Measurements from ENCODE around the gene NEK10. TPM values are rescaled to one million over a fixed set of nuclear protein-coding genes. Genes with fewer than 3 reads are reported as not detected.

Gene NEK10
- total RNA-seq, 3 donors from 2014 or later (not counting 1 experiment from before 2014, with no cell fraction given): 0.68 to 1.6 (median 0.80) TPM

DNA sequence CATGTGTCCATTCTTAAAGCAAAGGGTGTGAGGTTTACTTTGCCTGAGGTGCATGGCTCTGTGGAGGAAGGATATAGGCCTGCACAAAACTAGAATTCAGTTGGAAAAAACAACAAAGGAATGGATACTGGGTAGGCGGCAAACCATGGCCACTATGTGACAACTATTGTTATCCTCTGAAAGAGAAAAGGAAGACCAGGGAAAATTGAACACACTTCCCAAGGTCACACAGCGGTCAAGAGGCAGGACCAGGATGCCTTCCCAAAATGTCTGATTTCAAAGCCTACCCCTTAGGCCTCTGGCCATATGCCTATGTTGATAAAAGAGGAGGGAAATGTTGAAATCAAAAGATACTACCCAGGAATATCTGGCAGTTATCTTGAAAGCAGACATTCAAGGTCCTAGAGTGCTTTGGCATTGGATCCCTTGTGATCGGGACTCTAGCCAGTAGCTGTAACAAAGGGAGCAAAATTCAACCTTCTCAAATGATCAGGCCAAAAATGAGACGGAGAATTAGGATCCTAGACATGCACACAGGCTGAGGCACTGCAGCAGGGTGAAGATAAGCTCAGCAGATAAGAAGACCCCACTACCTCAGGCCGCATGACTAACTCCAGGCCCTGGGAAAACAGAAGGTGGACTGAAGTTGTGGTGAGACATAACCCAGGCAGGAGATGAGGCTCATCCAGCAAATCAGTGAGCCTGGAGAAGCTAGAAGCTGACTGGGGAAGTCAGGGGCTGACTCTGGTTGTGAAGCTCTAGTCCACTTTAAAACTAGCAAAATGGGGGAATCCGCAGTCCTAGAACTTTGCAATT lies 292.2 kb downstream of the NEK10 start:
- intact Hi-C loops (cut with micrococcal nuclease): no loop called here
- no peaks in the 10 kb centered on the region for H3K36me3 ChIP-seq (ENCODE audit: control insufficient read depth, insufficient read depth, low read length)
- no peak overlapping the region for H3K4me3 ChIP-seq (ENCODE audit: low read length)
- DNase-seq: no peak
- WGBS (ENCODE audit: insufficient coverage): 91% methylated on average over 5 of the region's 6 CpGs
- H3K4me3 Mint-ChIP-seq: no peak overlapping the region
- H3K27me3 Mint-ChIP-seq (ENCODE audit: low read depth in 2 of 2): peaks cover 0 to 2% of the 10 kb centered on the region in 2 donors
- H3K36me3 Mint-ChIP-seq: peaks cover 5% of the 10 kb centered on the region
- peaks cover 4 to 7% of the 10 kb centered on the region in 2 donors for H3K9me3 Mint-ChIP-seq
- no peaks in the 10 kb centered on the region for H3K4me1 Mint-ChIP-seq
- no peaks in the 10 kb centered on the region for H3K4me1 ChIP-seq (ENCODE audit: control insufficient read depth, insufficient read depth, low read length)
- TF ChIP-seq, protein P1, sequence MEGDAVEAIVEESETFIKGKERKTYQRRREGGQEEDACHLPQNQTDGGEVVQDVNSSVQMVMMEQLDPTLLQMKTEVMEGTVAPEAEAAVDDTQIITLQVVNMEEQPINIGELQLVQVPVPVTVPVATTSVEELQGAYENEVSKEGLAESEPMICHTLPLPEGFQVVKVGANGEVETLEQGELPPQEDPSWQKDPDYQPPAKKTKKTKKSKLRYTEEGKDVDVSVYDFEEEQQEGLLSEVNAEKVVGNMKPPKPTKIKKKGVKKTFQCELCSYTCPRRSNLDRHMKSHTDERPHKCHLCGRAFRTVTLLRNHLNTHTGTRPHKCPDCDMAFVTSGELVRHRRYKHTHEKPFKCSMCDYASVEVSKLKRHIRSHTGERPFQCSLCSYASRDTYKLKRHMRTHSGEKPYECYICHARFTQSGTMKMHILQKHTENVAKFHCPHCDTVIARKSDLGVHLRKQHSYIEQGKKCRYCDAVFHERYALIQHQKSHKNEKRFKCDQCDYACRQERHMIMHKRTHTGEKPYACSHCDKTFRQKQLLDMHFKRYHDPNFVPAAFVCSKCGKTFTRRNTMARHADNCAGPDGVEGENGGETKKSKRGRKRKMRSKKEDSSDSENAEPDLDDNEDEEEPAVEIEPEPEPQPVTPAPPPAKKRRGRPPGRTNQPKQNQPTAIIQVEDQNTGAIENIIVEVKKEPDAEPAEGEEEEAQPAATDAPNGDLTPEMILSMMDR (IDR thresholded peaks at IDR 0.05): no peak
- no peak overlapping the region for H3K27ac Mint-ChIP-seq
- no peak for ATAC-seq
- H3K27ac ChIP-seq (ENCODE audit: low read length): no peak overlapping the region
- no peaks in the 10 kb centered on the region for H3K9me3 ChIP-seq (ENCODE audit: control insufficient read depth, insufficient read depth, low read length)
- no peaks in the 10 kb centered on the region for H3K27me3 ChIP-seq (ENCODE audit: control insufficient read depth, insufficient read depth, low read length)

DNA sequence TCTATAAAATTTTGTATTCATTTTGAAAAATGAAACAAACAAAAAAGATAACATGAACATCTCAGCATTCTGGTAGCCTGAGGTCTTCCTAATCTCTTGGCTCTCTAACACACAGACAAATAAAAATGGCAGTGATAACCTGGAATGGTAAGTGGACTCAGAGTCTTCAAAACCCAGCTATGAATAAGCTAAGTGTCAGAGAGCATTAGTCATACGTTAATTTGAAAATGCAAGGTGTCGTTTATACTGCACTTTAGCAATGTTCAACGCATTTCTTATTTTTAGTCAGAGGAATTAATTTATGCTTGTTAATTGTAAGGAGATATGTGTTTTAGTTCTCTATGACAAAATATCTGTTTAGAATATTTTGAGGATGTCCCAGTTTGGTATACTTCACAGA lies 294.3 kb downstream of the NEK10 start:
- 80% methylated on average over 3 of the region's 3 CpGs for WGBS (ENCODE audit: insufficient coverage)
- TF ChIP-seq, protein P1 (IDR thresholded peaks at IDR 0.05): no peak
- peaks cover 5% of the 10 kb centered on the region for H3K36me3 Mint-ChIP-seq

DNA sequence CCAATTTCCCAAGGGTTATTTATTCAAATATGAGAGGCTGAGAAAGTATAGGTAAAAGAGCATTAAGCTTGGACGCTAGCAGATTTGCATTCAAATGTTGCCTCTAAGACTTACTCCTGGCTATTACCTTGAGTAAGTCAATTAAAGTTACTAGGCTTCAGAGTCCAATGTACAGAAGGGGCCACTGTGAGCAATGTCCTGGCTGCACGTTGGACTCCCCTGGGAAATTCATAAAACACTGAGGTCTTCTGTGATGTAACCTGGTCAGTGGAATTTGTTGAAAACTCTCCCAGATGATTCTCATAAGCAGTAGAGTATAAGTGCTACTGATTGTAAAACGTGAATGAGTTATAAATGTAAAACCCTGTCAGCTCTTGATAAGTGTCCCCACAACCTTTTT lies 295.3 kb downstream of the NEK10 start:
- Mint-ChIP-seq H3K4me3 (no peak overlapping the region), H3K4me1 (no peaks in the 10 kb centered on the region), H3K27ac (no peak overlapping the region), H3K27me3 (ENCODE audit: low read depth in 2 of 2) (peaks cover 0 to 2% of the 10 kb centered on the region in 2 donors), H3K36me3 (peaks cover 5% of the 10 kb centered on the region), H3K9me3 (peaks cover 7 to 10% of the 10 kb centered on the region in 2 donors)
- DNase-seq (no peak), ATAC-seq (no peak)
- WGBS (ENCODE audit: insufficient coverage): 68% methylated on average over 3 of the region's 3 CpGs
- H3K27me3 ChIP-seq (ENCODE audit: control insufficient read depth, insufficient read depth, low read length): no peaks in the 10 kb centered on the region
- no peaks in the 10 kb centered on the region for H3K9me3 ChIP-seq (ENCODE audit: control insufficient read depth, insufficient read depth, low read length)
- H3K4me3 ChIP-seq (ENCODE audit: low read length): no peak overlapping the region
- intact Hi-C loops (cut with micrococcal nuclease): no loop called here
- H3K27ac ChIP-seq (ENCODE audit: low read length): no peak overlapping the region
- H3K36me3 ChIP-seq (ENCODE audit: control insufficient read depth, insufficient read depth, low read length): no peaks in the 10 kb centered on the region
- TF ChIP-seq, protein P1 (IDR thresholded peaks at IDR 0.05): no peak
- no peaks in the 10 kb centered on the region for H3K4me1 ChIP-seq (ENCODE audit: control insufficient read depth, insufficient read depth, low read length)

More for the DNA sequence above, 294.3 kb downstream of the NEK10 start:
- no peak overlapping the region for H3K4me3 ChIP-seq (ENCODE audit: low read length)
- no peak overlapping the region for H3K27ac Mint-ChIP-seq
- H3K9me3 ChIP-seq (ENCODE audit: control insufficient read depth, insufficient read depth, low read length): no peaks in the 10 kb centered on the region
- ATAC-seq: no peak
- no peaks in the 10 kb centered on the region for H3K36me3 ChIP-seq (ENCODE audit: control insufficient read depth, insufficient read depth, low read length)
- H3K9me3 Mint-ChIP-seq: peaks cover 7 to 10% of the 10 kb centered on the region in 2 donors
- H3K27ac ChIP-seq (ENCODE audit: low read length): no peak overlapping the region
- no peak for DNase-seq
- H3K27me3 ChIP-seq (ENCODE audit: control insufficient read depth, insufficient read depth, low read length): no peaks in the 10 kb centered on the region
- H3K4me1 Mint-ChIP-seq: no peaks in the 10 kb centered on the region
- H3K4me1 ChIP-seq (ENCODE audit: control insufficient read depth, insufficient read depth, low read length): no peaks in the 10 kb centered on the region
- intact Hi-C loops (cut with micrococcal nuclease): no loop called here
- no peak overlapping the region for H3K4me3 Mint-ChIP-seq
- peaks cover 0 to 2% of the 10 kb centered on the region in 2 donors for H3K27me3 Mint-ChIP-seq (ENCODE audit: low read depth in 2 of 2)
